Mucosa of stomach (tissue), 1 donor: Measurements from ENCODE around the gene CMC4.
A peak's percentile ranks its signal among the peaks of the same experiment; 100 is the strongest.

Experiments
- H3K27me3 ChIP-seq: one replicate; pipeline ENCODE4 v1.7.0; 2013; ENCODE audit warnings: mild to moderate bottlenecking, low read length; ENCODE audit not compliant: control insufficient read depth, insufficient read depth
- H3K36me3 ChIP-seq: one replicate; pipeline ENCODE4 v1.7.0; 2013; ENCODE audit warnings: low read length; ENCODE audit not compliant: control insufficient read depth, insufficient read depth
- H3K4me1 ChIP-seq: one replicate; pipeline ENCODE4 v1.7.0; 2013; ENCODE audit warnings: mild to moderate bottlenecking, low read length; ENCODE audit not compliant: control insufficient read depth, insufficient read depth
- H3K4me3 ChIP-seq: one replicate; pipeline ENCODE4 v1.7.0; 2013; ENCODE audit warnings: low read length
- H3K9ac ChIP-seq: one replicate; pipeline ENCODE4 v1.7.0; 2013; ENCODE audit warnings: mild to moderate bottlenecking, low read length, moderate library complexity
- H3K9me3 ChIP-seq: one replicate; pipeline ENCODE4 v1.7.0; 2013; ENCODE audit warnings: mild to moderate bottlenecking, low read length, moderate library complexity; ENCODE audit not compliant: control insufficient read depth
- donor health status: Pancreatic carcinoma.

The CMC4 gene

GRCh38 chrX:155070975-155071693, at the start of gene CMC4, which contains the start of the genes BRCC3 and MTCP1:
Gene CMC4 (minus strand): TSS chrX:155071136. CDS start chrX:155064023, 7,113 bp downstream.
Gene BRCC3 (plus strand): TSS chrX:155071508. CDS start chrX:155071528, 20 bp downstream.
Gene MTCP1 (minus strand): TSS chrX:155071136. CDS start chrX:155066010, 5,126 bp downstream.
- H3K4me1 ChIP-seq, result no peaks in the 10 kb centered on the region
- H3K27me3 ChIP-seq, result no peaks in the 10 kb centered on the region
- H3K9ac ChIP-seq, result peak within 1 kb of the TSS; percentile 80
- H3K9me3 ChIP-seq, result no peaks in the 10 kb centered on the region
- no peaks in the 10 kb centered on the region for H3K36me3 ChIP-seq
- H3K4me3 ChIP-seq, result peak within 1 kb of the TSS; percentile 71

DNA sequence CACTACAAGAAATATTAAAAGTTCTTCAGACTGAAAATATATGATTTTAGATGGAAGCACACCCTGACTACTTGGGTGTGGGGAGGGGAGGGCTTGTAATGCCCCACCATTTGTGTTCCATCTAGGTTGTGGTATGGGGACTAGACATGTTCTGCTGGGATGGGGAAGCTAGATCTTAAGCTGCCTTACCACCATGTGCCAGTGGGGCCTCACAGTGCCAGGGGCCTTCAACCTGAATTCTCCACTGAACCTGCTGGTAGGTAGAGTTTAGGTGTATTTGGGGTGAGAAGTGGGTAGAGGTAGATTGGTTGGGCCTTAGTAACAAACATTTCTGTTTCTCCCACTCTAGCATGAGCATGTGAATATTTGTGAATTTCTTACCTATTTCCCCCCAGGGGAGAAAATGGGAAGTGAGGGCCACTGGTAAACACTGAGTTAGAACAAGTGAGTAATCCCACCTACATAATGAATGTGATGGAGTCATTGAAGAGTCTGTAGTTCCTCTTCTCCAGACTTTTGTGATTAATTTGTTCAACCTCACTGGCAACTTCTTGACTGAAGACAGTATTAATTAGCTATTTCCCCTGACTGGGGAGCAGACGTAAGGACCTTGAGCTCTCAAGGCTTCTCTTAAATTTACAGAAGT, 44.4 kb upstream of the CMC4 start:
- Histone ChIP-seq H3K27me3 (no peaks in the 10 kb centered on the region), H3K9ac (no peak overlapping the region), H3K4me1 (no peaks in the 10 kb centered on the region), H3K9me3 (no peaks in the 10 kb centered on the region), H3K36me3 (no peaks in the 10 kb centered on the region), H3K4me3 (no peak overlapping the region)

- H3K9ac ChIP-seq, result no peak overlapping the region
- H3K9me3 ChIP-seq, result no peaks in the 10 kb centered on the region
- H3K4me3 ChIP-seq, result no peak overlapping the region
- H3K27me3 ChIP-seq, result no peaks in the 10 kb centered on the region
- no peaks in the 10 kb centered on the region for H3K4me1 ChIP-seq
- no peaks in the 10 kb centered on the region for H3K36me3 ChIP-seq
Measured at GRCh38 chrX:155113097-155113496, 42.2 kb upstream of the CMC4 start.

- Histone ChIP-seq H3K36me3 (no peaks in the 10 kb centered on the region), H3K4me3 (no peak overlapping the region), H3K9me3 (no peaks in the 10 kb centered on the region), H3K9ac (no peak overlapping the region), H3K4me1 (no peaks in the 10 kb centered on the region), H3K27me3 (no peaks in the 10 kb centered on the region)
Measured at GRCh38 chrX:155112171-155112570, 41.2 kb upstream of the CMC4 start.

GRCh38 chrX:155108427-155108826, 37.5 kb upstream of the CMC4 start:
- Histone ChIP-seq H3K4me1 (no peaks in the 10 kb centered on the region), H3K36me3 (no peaks in the 10 kb centered on the region), H3K9ac (no peak overlapping the region), H3K4me3 (no peak overlapping the region), H3K27me3 (no peaks in the 10 kb centered on the region), H3K9me3 (no peaks in the 10 kb centered on the region)

DNA sequence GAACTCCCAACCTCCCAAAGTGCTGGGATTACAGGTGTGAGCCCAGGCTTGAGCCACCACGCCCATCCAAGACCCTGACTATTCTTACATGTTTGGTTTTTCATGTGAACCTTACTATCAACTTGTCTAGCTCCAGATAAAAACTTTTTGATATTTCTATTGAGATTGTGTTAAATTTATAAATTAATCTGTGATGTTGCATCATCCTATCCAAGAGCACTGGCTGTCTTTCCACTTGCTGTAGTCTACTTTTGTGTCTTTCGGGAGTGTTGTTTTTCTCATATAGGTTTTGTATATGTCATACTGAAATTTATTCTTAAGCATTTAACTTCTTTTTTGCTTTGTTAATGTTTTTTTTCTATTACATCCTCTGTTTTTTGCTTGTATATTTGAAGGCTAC, 35.0 kb upstream of the CMC4 start:
- H3K36me3 ChIP-seq, result no peaks in the 10 kb centered on the region
- no peak overlapping the region for H3K9ac ChIP-seq
- H3K4me3 ChIP-seq, result no peak overlapping the region
- H3K4me1 ChIP-seq, result no peaks in the 10 kb centered on the region
- no peaks in the 10 kb centered on the region for H3K27me3 ChIP-seq
- H3K9me3 ChIP-seq, result no peaks in the 10 kb centered on the region

GRCh38 chrX:155094468-155095061, 23.6 kb upstream of the CMC4 start:
- no peaks in the 10 kb centered on the region for H3K9me3 ChIP-seq
- H3K9ac ChIP-seq, result no peak overlapping the region
- H3K4me1 ChIP-seq, result no peaks in the 10 kb centered on the region
- H3K27me3 ChIP-seq, result no peaks in the 10 kb centered on the region
- no peak overlapping the region for H3K4me3 ChIP-seq
- no peaks in the 10 kb centered on the region for H3K36me3 ChIP-seq

DNA sequence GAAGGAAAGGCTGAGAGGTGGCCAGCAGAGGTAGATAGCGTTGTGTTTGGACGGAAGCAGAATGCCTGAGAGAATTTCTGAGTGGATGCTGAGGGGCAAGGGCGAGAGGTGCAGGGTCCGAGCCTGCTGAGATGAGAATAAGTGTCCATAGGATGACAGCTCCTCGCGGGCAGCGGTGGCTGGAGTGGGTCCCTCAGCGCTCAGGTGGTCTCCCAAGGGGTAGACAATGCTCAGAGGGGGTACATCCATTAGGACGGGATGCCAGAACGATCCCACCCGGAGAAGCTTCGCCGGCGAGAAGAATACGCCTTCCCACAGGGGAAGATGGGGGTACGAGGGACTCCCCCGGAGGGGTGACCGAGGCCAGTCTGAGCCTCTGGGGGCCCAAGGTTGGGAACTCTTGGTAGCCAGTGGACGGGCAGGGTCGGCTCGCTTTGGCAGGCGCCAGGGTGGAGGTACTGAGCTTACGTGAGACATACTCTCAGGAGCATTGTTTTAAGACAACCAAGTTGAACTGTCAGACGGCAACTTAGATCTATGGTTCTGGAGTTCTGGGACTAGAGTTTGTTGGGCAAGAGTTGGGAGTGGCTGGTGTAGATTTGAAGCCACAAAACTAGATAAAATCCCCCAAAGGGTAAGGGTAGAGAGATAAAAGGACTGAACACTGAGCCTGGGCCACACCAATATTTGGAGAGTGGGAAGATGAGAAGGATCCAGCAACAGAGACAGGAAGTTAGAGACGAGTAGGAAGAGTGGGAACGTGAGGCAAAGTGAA, 16.2 kb upstream of the CMC4 start:
- no peak overlapping the region for H3K9ac ChIP-seq
- H3K27me3 ChIP-seq, result no peaks in the 10 kb centered on the region
- H3K36me3 ChIP-seq, result no peaks in the 10 kb centered on the region
- no peaks in the 10 kb centered on the region for H3K9me3 ChIP-seq
- H3K4me3 ChIP-seq, result no peak overlapping the region
- no peaks in the 10 kb centered on the region for H3K4me1 ChIP-seq

- no peaks in the 10 kb centered on the region for H3K9me3 ChIP-seq
- no peaks in the 10 kb centered on the region for H3K4me1 ChIP-seq
- H3K27me3 ChIP-seq, result no peaks in the 10 kb centered on the region
- H3K4me3 ChIP-seq, result no peak overlapping the region
- H3K9ac ChIP-seq, result no peak overlapping the region
- no peaks in the 10 kb centered on the region for H3K36me3 ChIP-seq
Measured at GRCh38 chrX:155086202-155086840, 15.4 kb upstream of the CMC4 start.

DNA sequence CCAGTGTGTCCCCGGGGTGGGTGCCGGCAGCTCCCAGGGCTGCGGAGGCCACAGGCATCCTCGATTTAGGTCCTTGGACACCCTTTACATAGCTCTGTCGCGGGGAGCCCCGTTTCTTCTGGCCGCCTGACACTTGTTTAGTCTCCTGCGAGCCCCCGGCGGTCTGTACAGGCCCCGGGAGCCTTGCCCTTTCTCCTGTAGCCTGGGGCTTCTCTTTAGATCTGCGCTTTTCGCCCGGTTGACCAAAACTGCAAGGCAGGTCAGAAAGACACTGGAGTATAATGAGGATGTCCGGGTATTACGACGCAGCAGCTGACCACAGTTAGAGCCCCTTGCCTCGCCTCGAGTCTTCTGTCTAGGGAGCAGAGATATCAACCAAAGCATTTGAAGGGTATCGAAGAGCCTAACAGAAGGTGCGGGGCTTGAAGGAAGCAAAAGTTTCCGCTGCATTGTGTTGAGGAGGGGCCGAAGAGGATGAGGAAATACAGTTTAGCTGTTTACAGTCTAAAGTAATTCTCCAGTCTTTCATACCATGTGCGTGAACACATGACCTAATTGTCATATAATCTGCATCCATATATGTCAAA, 851 bp upstream of the CMC4 start:
- no peaks in the 10 kb centered on the region for H3K27me3 ChIP-seq
- H3K4me1 ChIP-seq, result no peaks in the 10 kb centered on the region
- H3K9ac ChIP-seq, result peak overlapping the region; percentile 80
- H3K4me3 ChIP-seq, result peak overlapping the region; percentile 71
- no peaks in the 10 kb centered on the region for H3K36me3 ChIP-seq
- H3K9me3 ChIP-seq, result no peaks in the 10 kb centered on the region

GRCh38 chrX:155070663-155070974, 317 bp downstream of the CMC4 start:
- H3K9me3 ChIP-seq, result no peaks in the 10 kb centered on the region
- peak overlapping the region; percentile 80 for H3K9ac ChIP-seq
- peak overlapping the region; percentile 41 for H3K4me3 ChIP-seq
- no peaks in the 10 kb centered on the region for H3K4me1 ChIP-seq
- no peaks in the 10 kb centered on the region for H3K36me3 ChIP-seq
- H3K27me3 ChIP-seq, result no peaks in the 10 kb centered on the region
